ENCODE data around the gene ACRBP.

- no peak for TF ChIP-seq CTCF (IDR thresholded peaks at IDR 0.05)
- TF ChIP-seq REST (IDR thresholded peaks at IDR 0.05; ENCODE audit: insufficient read depth in 1 of 2, low read depth in 2 of 2, low read length in 1 of 2), result no peak
- no peak for TF ChIP-seq SIN3A (IDR thresholded peaks at IDR 0.05; ENCODE audit: borderline replicate concordance, insufficient read depth, low read depth, low read length)
- TF ChIP-seq TCF7L2 (IDR thresholded peaks at IDR 0.05; ENCODE audit: low read depth, low read length), result no peak
- no peak for TF ChIP-seq POLR2AphosphoS5 (IDR thresholded peaks at IDR 0.05; ENCODE audit: low read depth, low read length)
These were observed 5.2 kb upstream of the ACRBP start for GRCh38 chr12:6652391-6652790.

All from Panc1 (cell line).